Body of pancreas (tissue), 4 donors: Measurements from ENCODE around the gene NBR1. TPM values are rescaled to one million over a fixed set of nuclear protein-coding genes. Genes with fewer than 3 reads are reported as not detected.
"Not testable (repeated sequence)": the region's sequence is repeated elsewhere in the genome, so short reads cannot be mapped to it uniquely, and the experiment has no call there.

ENCODE experiments used
- ATAC-seq: fragments of 150-250 bp; one replicate; pipeline ENCODE4 v1.9.1; 2016
- DNase-seq, 4 donors: peaks; one replicate each; pipeline ENCODE4 v3.0.0-alpha.2; 2019
- H3K27ac ChIP-seq, 4 donors: fragments of 200-600 bp; sonication (generic); 1 replicate in 3 of 4; 2 replicates in 1 of 4; pipeline versions ENCODE4 v1.5.1 to v1.6.1; 2016 to 2019; ENCODE audit warnings: mild to moderate bottlenecking in 1 of 4, mixed read lengths in 1 of 4, moderate library complexity in 1 of 4
- H3K27me3 ChIP-seq, 2 donors: fragments of 200-600 bp; sonication (generic); one replicate each; pipeline ENCODE4 v1.6.0; 2016; ENCODE audit warnings: mild to moderate bottlenecking in 1 of 2
- H3K36me3 ChIP-seq, 2 donors: fragments of 200-600 bp; sonication (generic); replicated peaks in 1 of 2; 2 replicates each; pipeline ENCODE4 v1.5.1; 2016; ENCODE audit warnings: low read depth in 2 of 2; ENCODE audit not compliant: insufficient read depth in 1 of 2
- H3K4me1 ChIP-seq: fragments of 200-600 bp; sonication (generic); one replicate; pipeline ENCODE4 v1.6.0; 2016
- H3K4me3 ChIP-seq, 2 donors: fragments of 200-600 bp; sonication (generic); 1 replicate in 1 of 2; 2 replicates in 1 of 2; pipeline ENCODE4 v1.5.1; 2016 to 2019
- H3K9me3 ChIP-seq, 3 donors: fragments of 200-600 bp; sonication (generic); 1 replicate in 2 of 3; 2 replicates in 1 of 3; pipeline ENCODE4 v1.5.1; 2016
- CTCF ChIP-seq, 7 experiments: fragments of 450-650 bp in 4 of 7; fragments of 200-600 bp in 3 of 7; sonication (generic) in 3 of 7; IDR thresholded peaks; one replicate each; pipeline ENCODE4 v1.5.1; 2016 to 2019; ENCODE audit warnings: antibody characterized with exemption in 7 of 7
- POLR2A ChIP-seq, 3 donors: fragments of 450-650 bp; IDR thresholded peaks; one replicate each; pipeline ENCODE4 v1.6.1; 2016; ENCODE audit warnings: antibody characterized with exemption in 3 of 3, mild to moderate bottlenecking in 2 of 3
- WGBS, 2 donors: methylation state at CpG; one replicate each; pipeline ENCODE4 v1.1.5; 2017; 5-methylcytosine and 5-hydroxymethylcytosine counted together
- intact Hi-C: fragments of 100-400 bp; cut with DNase I; formaldehyde crosslinking; loops from one replicate; pipeline ENCODE4 v1.15.1; 2023
- total RNA-seq, 2 donors: library from RNA; depleted of rRNA; stranded (reverse); fragments of >200 nt; gene quantifications; one replicate each; pipeline ENCODE4 v1.1.0, GENCODE V29; 2016

Gene NBR1
- total RNA-seq, 2 donors from 2014 or later, result 16.2 to 41.0 TPM

GRCh38 chr17:43142153-43142552, 28.9 kb upstream of the NBR1 start:
- Histone ChIP-seq H3K27ac (no peak overlapping the region), H3K4me3 (no peak overlapping the region), H3K4me1 (no peaks in the 10 kb centered on the region), H3K9me3 (no peaks in the 10 kb centered on the region), H3K36me3 (no peaks in the 10 kb centered on the region), H3K27me3 (no peaks in the 10 kb centered on the region)
- ATAC-seq (peak; percentile 60), DNase-seq (peak in 3 of 4 donors; percentile 22 to 53 (median 42))
- 40 to 45% methylated on average over 5 of the region's 5 CpGs for WGBS, 2 donors
- no peak for TF ChIP-seq POLR2A (IDR thresholded peaks at IDR 0.05)
- no peak for TF ChIP-seq CTCF (IDR thresholded peaks at IDR 0.05)
- intact Hi-C loops, result no loop called here

- ATAC-seq (no peak), DNase-seq (no peak)
- H3K9me3 ChIP-seq, result no peaks in the 10 kb centered on the region
- intact Hi-C loops, result no loop called here
- H3K27me3 ChIP-seq, result no peaks in the 10 kb centered on the region
- WGBS, 2 donors, result 93 to 95% methylated on average over 5 of the region's 5 CpGs
- H3K4me3 ChIP-seq, result no peak overlapping the region
- no peaks in the 10 kb centered on the region for H3K36me3 ChIP-seq
- TF ChIP-seq CTCF (IDR thresholded peaks at IDR 0.05), result no peak
- no peak for TF ChIP-seq POLR2A (IDR thresholded peaks at IDR 0.05)
- H3K27ac ChIP-seq, result no peak overlapping the region
- no peaks in the 10 kb centered on the region for H3K4me1 ChIP-seq
These were observed 27.8 kb upstream of the NBR1 start for GRCh38 chr17:43143201-43143600.

- 81 to 84% methylated on average over 4 of the region's 4 CpGs for WGBS, 2 donors
- intact Hi-C loops, result no loop called here
These were observed 24.4 kb upstream of the NBR1 start for GRCh38 chr17:43146649-43147048.

GRCh38 chr17:43151880-43152456, 19.0 kb upstream of the NBR1 start:
- TF ChIP-seq CTCF (IDR thresholded peaks at IDR 0.05) (no peak), POLR2A (IDR thresholded peaks at IDR 0.05) (no peak)
- H3K4me1 ChIP-seq, result no peaks in the 10 kb centered on the region
- ATAC-seq (no peak), DNase-seq (no peak)
- H3K4me3 ChIP-seq, result no peak overlapping the region
- no peaks in the 10 kb centered on the region for H3K27me3 ChIP-seq
- intact Hi-C loops, result no loop called here
- H3K36me3 ChIP-seq, result no peaks in the 10 kb centered on the region
- WGBS, 2 donors, result 91 to 95% methylated on average over 3 of the region's 3 CpGs
- H3K9me3 ChIP-seq, result no peaks in the 10 kb centered on the region
- no peak overlapping the region for H3K27ac ChIP-seq

More at GRCh38 chr17:43146649-43147048, 24.4 kb upstream of the NBR1 start:
- no peaks in the 10 kb centered on the region for H3K9me3 ChIP-seq
- H3K36me3 ChIP-seq, result no peaks in the 10 kb centered on the region
- TF ChIP-seq POLR2A (IDR thresholded peaks at IDR 0.05) (no peak), CTCF (IDR thresholded peaks at IDR 0.05) (no peak)
- ATAC-seq (no peak), DNase-seq (no peak)
- no peak overlapping the region for H3K4me3 ChIP-seq
- no peaks in the 10 kb centered on the region for H3K27me3 ChIP-seq
- no peaks in the 10 kb centered on the region for H3K4me1 ChIP-seq
- no peak overlapping the region for H3K27ac ChIP-seq

GRCh38 chr17:43153197-43153835, 17.7 kb upstream of the NBR1 start:
- DNase-seq, intact Hi-C loops, ATAC-seq: not testable (repeated sequence)

More at GRCh38 chr17:43153197-43153835, 17.7 kb upstream of the NBR1 start:
- H3K27ac ChIP-seq, H3K27me3 ChIP-seq, H3K4me3 ChIP-seq, H3K36me3 ChIP-seq, H3K9me3 ChIP-seq, H3K4me1 ChIP-seq: not testable (repeated sequence)
- 56 to 84% methylated on average over 3 of the region's 3 CpGs for WGBS, 2 donors
